Liver (tissue), 9 donors: ENCODE data around the gene STUM. TPM values are rescaled to one million over a fixed set of nuclear protein-coding genes. Genes with fewer than 3 reads are reported as not detected.

Experiments used
- DNase-seq: peaks from one replicate; pipeline ENCODE4 v3.0.0-alpha.2; 2017; ENCODE audit warnings: low spot score
- H3K27ac ChIP-seq, 2 donors: one replicate each; pipeline ENCODE4 v1.7.0; 2013; ENCODE audit warnings: inconsistent platforms in 2 of 2, low read length in 2 of 2, control low read depth in 1 of 2, low read depth in 1 of 2, mild to moderate bottlenecking in 1 of 2
- H3K27me3 ChIP-seq, 4 donors: one replicate each; pipeline versions ENCODE4 v1.6.1 to v1.7.0; 2013; ENCODE audit warnings: low read length in 3 of 4, inconsistent platforms in 1 of 4, mild to moderate bottlenecking in 1 of 4, moderate library complexity in 1 of 4; ENCODE audit not compliant: control insufficient read depth in 4 of 4, insufficient read depth in 4 of 4
- H3K36me3 ChIP-seq, 4 donors: one replicate each; pipeline versions ENCODE4 v1.6.1 to v1.7.0; 2013; ENCODE audit warnings: low read length in 3 of 4, mild to moderate bottlenecking in 3 of 4, low read depth in 1 of 4, moderate library complexity in 1 of 4; ENCODE audit not compliant: control insufficient read depth in 4 of 4, insufficient read depth in 3 of 4
- H3K4me1 ChIP-seq, 4 donors: one replicate each; pipeline versions ENCODE4 v1.6.1 to v1.7.0; 2013; ENCODE audit warnings: low read length in 3 of 4, mild to moderate bottlenecking in 3 of 4, moderate library complexity in 1 of 4; ENCODE audit not compliant: control insufficient read depth in 4 of 4, insufficient read depth in 4 of 4
- H3K4me3 ChIP-seq, 3 donors: one replicate each; pipeline versions ENCODE4 v1.6.1 to v1.7.0; 2013; ENCODE audit warnings: low read length in 3 of 3, control low read depth in 1 of 3, low read depth in 1 of 3, mild to moderate bottlenecking in 1 of 3
- H3K9ac ChIP-seq, 2 donors: one replicate each; pipeline ENCODE4 v1.7.0; 2013; ENCODE audit warnings: low read length in 2 of 2, mild to moderate bottlenecking in 2 of 2, moderate library complexity in 2 of 2, control low read depth in 1 of 2, low read depth in 1 of 2
- H3K9me3 ChIP-seq, 4 donors: one replicate each; pipeline versions ENCODE4 v1.6.1 to v1.7.0; 2013; ENCODE audit warnings: low read length in 3 of 4; ENCODE audit not compliant: control insufficient read depth in 4 of 4
- EGR1 ChIP-seq, 2 donors: IDR thresholded peaks; 2 replicates each; pipeline ENCODE4 v1.6.1; 2016 to 2018; ENCODE audit warnings: antibody characterized with exemption in 2 of 2, low read depth in 2 of 2
- FOXA1 ChIP-seq: IDR thresholded peaks from 2 replicates; pipeline ENCODE4 v1.6.1; 2016; ENCODE audit warnings: antibody characterized with exemption
- FOXA2 ChIP-seq: IDR thresholded peaks from 2 replicates; pipeline ENCODE4 v1.6.1; 2016; ENCODE audit warnings: antibody characterized with exemption
- GABPA ChIP-seq, 2 donors: IDR thresholded peaks in 1 of 2; conservative IDR thresholded peaks in 1 of 2; 2 replicates each; pipeline ENCODE4 v1.6.1; 2016; ENCODE audit warnings: antibody characterized with exemption in 2 of 2, mild to moderate bottlenecking in 1 of 2, moderate library complexity in 1 of 2
- HNF4A ChIP-seq, 2 donors: conservative IDR thresholded peaks; 2 replicates each; pipeline ENCODE4 v1.6.1; 2016; ENCODE audit warnings: antibody characterized with exemption in 2 of 2, mild to moderate bottlenecking in 2 of 2
- JUND ChIP-seq, 2 donors: IDR thresholded peaks; 2 replicates each; pipeline ENCODE4 v1.6.1; 2016; ENCODE audit warnings: antibody characterized with exemption in 2 of 2
- NR2F2 ChIP-seq: IDR thresholded peaks from 2 replicates; pipeline ENCODE4 v1.6.1; 2016; ENCODE audit warnings: antibody characterized with exemption
- RAD21 ChIP-seq, 2 donors: IDR thresholded peaks; 2 replicates each; pipeline ENCODE4 v1.6.1; 2016; ENCODE audit warnings: antibody characterized with exemption in 2 of 2, mild to moderate bottlenecking in 2 of 2
- RXRA ChIP-seq, 2 donors: IDR thresholded peaks; 2 replicates each; pipeline ENCODE4 v1.6.1; 2017 to 2018; ENCODE audit warnings: antibody characterized with exemption in 2 of 2, mild to moderate bottlenecking in 1 of 2
- SP1 ChIP-seq: IDR thresholded peaks from 2 replicates; pipeline ENCODE4 v1.6.1; 2018; ENCODE audit warnings: antibody characterized with exemption, mild to moderate bottlenecking
- TAF1 ChIP-seq: conservative IDR thresholded peaks from 2 replicates; pipeline ENCODE4 v1.6.1; 2016; ENCODE audit warnings: antibody characterized with exemption, mild to moderate bottlenecking
- YY1 ChIP-seq: IDR thresholded peaks from 2 replicates; pipeline ENCODE4 v1.6.1; 2016; ENCODE audit warnings: antibody characterized with exemption, mild to moderate bottlenecking
- WGBS: extraction: QIAGEN DNeasy Blood & Tissue Kit; methylation state at CpG from one replicate; pipeline ENCODE4 v1.1.7; 2013; 5-methylcytosine and 5-hydroxymethylcytosine counted together
- polyA plus RNA-seq, 2 donors: library from polyadenylated mRNA; stranded (reverse) in 1 of 2; unstranded in 1 of 2; fragments of 200-250 nt in 1 of 2; fragments of >200 nt in 1 of 2; fragmentation: Nextera tagmentation in 1 of 2; extraction: Ambion mirVana in 1 of 2; gene quantifications; one replicate each; pipeline versions ENCODE4 v1.2.1 to v1.2.3, GENCODE V29; 2013 to 2015
- total RNA-seq, 2 donors: library from RNA; depleted of rRNA; stranded (reverse); fragments of >200 nt; gene quantifications; one replicate each; pipeline ENCODE4 v1.2.3, GENCODE V29; 2014
- TF ChIP-seq, protein P1 (sequence below): IDR thresholded peaks from 2 replicates; pipeline ENCODE4 v1.6.1; 2016; ENCODE audit warnings: antibody characterized with exemption
- TF ChIP-seq, protein P2 (sequence below): IDR thresholded peaks from 2 replicates; pipeline ENCODE4 v1.6.1; 2016; ENCODE audit warnings: antibody characterized with exemption, mild to moderate bottlenecking
- TF ChIP-seq, protein P3 (sequence below): IDR thresholded peaks from 2 replicates; pipeline ENCODE4 v1.6.1; 2016; ENCODE audit warnings: antibody characterized with exemption
- TF ChIP-seq, protein P4 (sequence below): fragments of 150-350 bp; IDR thresholded peaks from 2 replicates; pipeline ENCODE4 v1.5.1; 2017; ENCODE audit warnings: improper control_type of control experiment, low read depth, low read length; ENCODE audit not compliant: missing input control
- TF ChIP-seq, protein P5 (sequence below): IDR thresholded peaks from 2 replicates; pipeline ENCODE4 v1.6.1; 2016; ENCODE audit warnings: antibody characterized with exemption
- donor health status: healthy.
- donor health status: healthy.
- donor health status: healthy.
- donor health status: healthy.
- donor health status: healthy.

Gene STUM
- total and polyA plus RNA-seq, 4 donors = 0.03 to 0.14 (median 0.07) TPM

DNA sequence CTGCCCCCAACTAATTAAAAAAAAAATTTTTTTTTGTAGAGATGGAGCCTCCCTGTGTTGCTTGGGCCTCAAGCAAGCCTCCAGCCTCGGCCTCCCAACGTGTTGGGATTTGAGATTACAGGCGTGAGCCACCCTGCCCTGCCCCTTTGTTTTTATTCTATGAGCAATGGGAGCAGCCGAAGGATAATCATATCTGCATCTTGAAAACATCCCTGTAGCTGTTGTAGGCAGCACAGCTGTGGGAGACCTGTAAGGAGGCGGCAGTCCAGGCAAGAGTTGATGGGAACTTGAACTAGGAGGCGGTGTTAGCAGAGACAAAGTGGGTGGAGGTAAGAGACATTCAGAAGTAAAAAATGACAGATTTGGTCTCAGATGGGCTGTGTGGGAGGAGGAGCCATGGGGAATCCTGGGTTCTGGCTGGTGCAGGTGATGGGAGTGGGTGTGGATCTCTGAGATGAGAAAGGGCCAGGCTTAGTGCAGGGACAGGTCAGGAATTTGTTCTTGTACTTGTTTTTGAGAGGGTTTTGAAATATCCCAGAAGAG is 31.3 kb downstream of the STUM start:
- Histone ChIP-seq H3K4me3 (no peak overlapping the region), H3K27me3 (no peaks in the 10 kb centered on the region), H3K4me1 (no peaks in the 10 kb centered on the region), H3K36me3 (no peaks in the 10 kb centered on the region), H3K27ac (no peak overlapping the region), H3K9me3 (no peaks in the 10 kb centered on the region), H3K9ac (no peak overlapping the region)
- no peak for TF ChIP-seq EGR1 (IDR thresholded peaks at IDR 0.05; ENCODE audit: low read depth in 2 of 2)
- TF ChIP-seq, protein P1, sequence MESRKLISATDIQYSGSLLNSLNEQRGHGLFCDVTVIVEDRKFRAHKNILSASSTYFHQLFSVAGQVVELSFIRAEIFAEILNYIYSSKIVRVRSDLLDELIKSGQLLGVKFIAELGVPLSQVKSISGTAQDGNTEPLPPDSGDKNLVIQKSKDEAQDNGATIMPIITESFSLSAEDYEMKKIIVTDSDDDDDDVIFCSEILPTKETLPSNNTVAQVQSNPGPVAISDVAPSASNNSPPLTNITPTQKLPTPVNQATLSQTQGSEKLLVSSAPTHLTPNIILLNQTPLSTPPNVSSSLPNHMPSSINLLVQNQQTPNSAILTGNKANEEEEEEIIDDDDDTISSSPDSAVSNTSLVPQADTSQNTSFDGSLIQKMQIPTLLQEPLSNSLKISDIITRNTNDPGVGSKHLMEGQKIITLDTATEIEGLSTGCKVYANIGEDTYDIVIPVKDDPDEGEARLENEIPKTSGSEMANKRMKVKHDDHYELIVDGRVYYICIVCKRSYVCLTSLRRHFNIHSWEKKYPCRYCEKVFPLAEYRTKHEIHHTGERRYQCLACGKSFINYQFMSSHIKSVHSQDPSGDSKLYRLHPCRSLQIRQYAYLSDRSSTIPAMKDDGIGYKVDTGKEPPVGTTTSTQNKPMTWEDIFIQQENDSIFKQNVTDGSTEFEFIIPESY = no peak
- no peak for TF ChIP-seq SP1
- no peak for TF ChIP-seq GABPA (IDR thresholded peaks at IDR 0.05 in 1 of 2, conservative IDR thresholded peaks at IDR 0.05 in 1 of 2)
- TF ChIP-seq FOXA1 = no peak
- TF ChIP-seq, protein P2, sequence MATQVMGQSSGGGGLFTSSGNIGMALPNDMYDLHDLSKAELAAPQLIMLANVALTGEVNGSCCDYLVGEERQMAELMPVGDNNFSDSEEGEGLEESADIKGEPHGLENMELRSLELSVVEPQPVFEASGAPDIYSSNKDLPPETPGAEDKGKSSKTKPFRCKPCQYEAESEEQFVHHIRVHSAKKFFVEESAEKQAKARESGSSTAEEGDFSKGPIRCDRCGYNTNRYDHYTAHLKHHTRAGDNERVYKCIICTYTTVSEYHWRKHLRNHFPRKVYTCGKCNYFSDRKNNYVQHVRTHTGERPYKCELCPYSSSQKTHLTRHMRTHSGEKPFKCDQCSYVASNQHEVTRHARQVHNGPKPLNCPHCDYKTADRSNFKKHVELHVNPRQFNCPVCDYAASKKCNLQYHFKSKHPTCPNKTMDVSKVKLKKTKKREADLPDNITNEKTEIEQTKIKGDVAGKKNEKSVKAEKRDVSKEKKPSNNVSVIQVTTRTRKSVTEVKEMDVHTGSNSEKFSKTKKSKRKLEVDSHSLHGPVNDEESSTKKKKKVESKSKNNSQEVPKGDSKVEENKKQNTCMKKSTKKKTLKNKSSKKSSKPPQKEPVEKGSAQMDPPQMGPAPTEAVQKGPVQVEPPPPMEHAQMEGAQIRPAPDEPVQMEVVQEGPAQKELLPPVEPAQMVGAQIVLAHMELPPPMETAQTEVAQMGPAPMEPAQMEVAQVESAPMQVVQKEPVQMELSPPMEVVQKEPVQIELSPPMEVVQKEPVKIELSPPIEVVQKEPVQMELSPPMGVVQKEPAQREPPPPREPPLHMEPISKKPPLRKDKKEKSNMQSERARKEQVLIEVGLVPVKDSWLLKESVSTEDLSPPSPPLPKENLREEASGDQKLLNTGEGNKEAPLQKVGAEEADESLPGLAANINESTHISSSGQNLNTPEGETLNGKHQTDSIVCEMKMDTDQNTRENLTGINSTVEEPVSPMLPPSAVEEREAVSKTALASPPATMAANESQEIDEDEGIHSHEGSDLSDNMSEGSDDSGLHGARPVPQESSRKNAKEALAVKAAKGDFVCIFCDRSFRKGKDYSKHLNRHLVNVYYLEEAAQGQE = no peak
- TF ChIP-seq FOXA2 = no peak
- no peak for TF ChIP-seq RXRA (IDR thresholded peaks at IDR 0.05)
- WGBS = 95% methylated on average over 6 of the region's 6 CpGs
- DNase-seq = no peak

DNA sequence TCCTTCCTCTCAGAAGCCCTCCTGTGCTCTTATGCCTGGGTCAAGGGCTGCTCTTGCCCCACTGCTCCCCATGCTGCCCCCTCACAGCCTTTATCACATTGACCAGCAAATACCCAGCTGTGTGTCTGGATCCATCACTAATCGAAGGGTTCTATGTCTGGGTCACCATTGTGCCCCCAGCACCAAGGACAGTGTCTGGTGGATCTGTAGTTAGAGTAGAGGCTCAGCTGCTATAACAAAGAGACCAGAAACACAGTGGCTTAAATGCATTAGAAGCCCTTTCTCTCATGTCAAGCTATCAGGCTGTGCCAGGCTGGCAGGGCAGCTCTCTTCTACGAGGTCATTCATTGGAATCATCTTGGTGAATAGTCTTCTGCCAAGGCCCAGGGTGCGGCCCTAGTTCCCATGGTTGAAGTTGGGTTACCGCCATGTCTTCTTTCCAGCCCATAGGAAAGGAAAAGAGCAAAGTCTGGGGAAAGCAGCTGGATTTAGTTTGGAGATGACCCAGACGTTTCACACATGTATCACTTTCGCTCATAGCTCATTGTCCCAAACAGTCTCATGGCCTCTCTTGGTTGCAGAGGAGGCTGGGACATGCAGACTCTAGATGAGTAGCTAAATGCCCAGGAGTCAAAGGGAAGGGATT is 32.2 kb downstream of the STUM start:
- Histone ChIP-seq H3K27ac (no peak overlapping the region), H3K9ac (no peak overlapping the region), H3K4me1 (no peaks in the 10 kb centered on the region), H3K9me3 (no peaks in the 10 kb centered on the region), H3K27me3 (no peaks in the 10 kb centered on the region), H3K4me3 (no peak overlapping the region), H3K36me3 (no peaks in the 10 kb centered on the region)
- 80% methylated on average over 6 of the region's 6 CpGs for WGBS
- DNase-seq = no peak
- TF ChIP-seq YY1 (no peak), NR2F2 (no peak), FOXA2 (no peak), GABPA (IDR thresholded peaks at IDR 0.05 in 1 of 2, conservative IDR thresholded peaks at IDR 0.05 in 1 of 2) (no peak), HNF4A (conservative IDR thresholded peaks at IDR 0.05) (no peak), RAD21 (IDR thresholded peaks at IDR 0.05) (no peak), EGR1 (IDR thresholded peaks at IDR 0.05; ENCODE audit: low read depth in 2 of 2) (no peak), JUND (IDR thresholded peaks at IDR 0.05) (no peak), TAF1 (no peak), RXRA (IDR thresholded peaks at IDR 0.05) (no peak), FOXA1 (no peak), SP1 (no peak)
- TF ChIP-seq, protein P3, sequence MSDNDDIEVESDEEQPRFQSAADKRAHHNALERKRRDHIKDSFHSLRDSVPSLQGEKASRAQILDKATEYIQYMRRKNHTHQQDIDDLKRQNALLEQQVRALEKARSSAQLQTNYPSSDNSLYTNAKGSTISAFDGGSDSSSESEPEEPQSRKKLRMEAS = no peak
- TF ChIP-seq, protein P2 = no peak
- TF ChIP-seq, protein P4, sequence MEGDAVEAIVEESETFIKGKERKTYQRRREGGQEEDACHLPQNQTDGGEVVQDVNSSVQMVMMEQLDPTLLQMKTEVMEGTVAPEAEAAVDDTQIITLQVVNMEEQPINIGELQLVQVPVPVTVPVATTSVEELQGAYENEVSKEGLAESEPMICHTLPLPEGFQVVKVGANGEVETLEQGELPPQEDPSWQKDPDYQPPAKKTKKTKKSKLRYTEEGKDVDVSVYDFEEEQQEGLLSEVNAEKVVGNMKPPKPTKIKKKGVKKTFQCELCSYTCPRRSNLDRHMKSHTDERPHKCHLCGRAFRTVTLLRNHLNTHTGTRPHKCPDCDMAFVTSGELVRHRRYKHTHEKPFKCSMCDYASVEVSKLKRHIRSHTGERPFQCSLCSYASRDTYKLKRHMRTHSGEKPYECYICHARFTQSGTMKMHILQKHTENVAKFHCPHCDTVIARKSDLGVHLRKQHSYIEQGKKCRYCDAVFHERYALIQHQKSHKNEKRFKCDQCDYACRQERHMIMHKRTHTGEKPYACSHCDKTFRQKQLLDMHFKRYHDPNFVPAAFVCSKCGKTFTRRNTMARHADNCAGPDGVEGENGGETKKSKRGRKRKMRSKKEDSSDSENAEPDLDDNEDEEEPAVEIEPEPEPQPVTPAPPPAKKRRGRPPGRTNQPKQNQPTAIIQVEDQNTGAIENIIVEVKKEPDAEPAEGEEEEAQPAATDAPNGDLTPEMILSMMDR = no peak
- TF ChIP-seq, protein P1 = no peak
- TF ChIP-seq, protein P5, sequence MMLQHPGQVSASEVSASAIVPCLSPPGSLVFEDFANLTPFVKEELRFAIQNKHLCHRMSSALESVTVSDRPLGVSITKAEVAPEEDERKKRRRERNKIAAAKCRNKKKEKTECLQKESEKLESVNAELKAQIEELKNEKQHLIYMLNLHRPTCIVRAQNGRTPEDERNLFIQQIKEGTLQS = no peak
